NCI-H2196 treated with DMSO at 0.1 percent for 48 hours (cell line): ENCODE measurements around the gene ATP6V0A4.
"Not testable (repeated sequence)": the region's sequence is repeated elsewhere in the genome, so short reads cannot be mapped to it uniquely, and the experiment has no call there.

Experiments
- DNase-seq: peaks from one replicate; lab custom pipeline; 2025; ENCODE audit not compliant: unreplicated experiment; lab: John Stamatoyannopoulos, UW

ATP6V0A4 gene

DNA sequence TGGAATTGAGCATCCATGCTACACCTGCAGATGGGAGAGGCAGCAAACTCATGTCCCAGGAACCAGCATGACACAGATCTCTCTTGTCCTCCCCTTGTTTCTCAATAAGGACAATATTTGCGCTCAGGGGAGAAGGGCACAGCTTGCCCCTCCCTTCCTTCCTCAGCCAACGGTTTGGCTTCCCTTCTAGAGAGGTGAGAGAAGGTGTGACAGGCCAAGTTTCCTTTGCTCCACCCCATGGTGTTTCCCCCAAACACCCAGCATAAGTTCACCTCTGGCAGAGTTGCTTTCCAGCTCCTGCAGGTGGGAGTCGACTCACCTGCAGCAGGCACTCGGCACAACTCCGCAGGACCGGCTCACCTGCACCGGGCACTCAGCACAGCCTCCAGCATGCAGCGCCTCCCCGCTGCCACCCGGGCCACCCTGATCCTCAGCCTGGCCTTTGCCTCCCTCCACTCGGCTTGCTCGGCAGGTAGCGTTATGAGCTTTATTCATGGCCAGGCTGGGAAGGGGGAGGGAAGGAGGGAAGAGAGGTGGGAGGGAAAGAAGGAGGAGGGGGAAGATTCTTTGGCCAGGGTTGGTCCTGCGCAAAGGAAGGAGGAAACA lies at the start of gene ATP6V0A4, which contains the start of gene TMEM213:
ATP6V0A4 (minus strand) TSS at position 482 of the 606 bp plus-strand sequence. CDS start 26,949 bp downstream, outside the sequence.
TMEM213 (plus strand) TSS at position 280 of the 606 bp plus-strand sequence; CDS start at position 391, 111 bp downstream.
- no peak for DNase-seq

DNA sequence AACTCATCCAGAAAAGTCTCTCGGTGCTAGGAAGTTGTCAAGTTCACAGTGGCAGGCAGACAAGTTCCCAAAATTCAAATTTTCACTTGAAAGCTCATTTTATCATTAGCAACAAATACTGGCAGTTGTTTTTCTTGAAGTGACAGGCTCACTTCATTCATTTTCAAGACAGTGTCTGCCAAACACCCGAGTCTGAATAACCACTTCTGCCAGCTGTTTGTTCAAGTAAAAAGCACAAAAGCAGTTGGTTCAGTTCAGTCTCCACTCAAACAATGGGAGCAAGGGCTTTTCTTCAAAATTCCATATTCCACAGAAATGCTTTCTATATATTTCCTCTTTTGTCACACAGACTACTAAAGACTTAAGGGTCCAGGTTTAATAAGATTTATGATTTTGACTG lies 47.7 kb upstream of the ATP6V0A4 start:
- DNase-seq = no peak

DNA sequence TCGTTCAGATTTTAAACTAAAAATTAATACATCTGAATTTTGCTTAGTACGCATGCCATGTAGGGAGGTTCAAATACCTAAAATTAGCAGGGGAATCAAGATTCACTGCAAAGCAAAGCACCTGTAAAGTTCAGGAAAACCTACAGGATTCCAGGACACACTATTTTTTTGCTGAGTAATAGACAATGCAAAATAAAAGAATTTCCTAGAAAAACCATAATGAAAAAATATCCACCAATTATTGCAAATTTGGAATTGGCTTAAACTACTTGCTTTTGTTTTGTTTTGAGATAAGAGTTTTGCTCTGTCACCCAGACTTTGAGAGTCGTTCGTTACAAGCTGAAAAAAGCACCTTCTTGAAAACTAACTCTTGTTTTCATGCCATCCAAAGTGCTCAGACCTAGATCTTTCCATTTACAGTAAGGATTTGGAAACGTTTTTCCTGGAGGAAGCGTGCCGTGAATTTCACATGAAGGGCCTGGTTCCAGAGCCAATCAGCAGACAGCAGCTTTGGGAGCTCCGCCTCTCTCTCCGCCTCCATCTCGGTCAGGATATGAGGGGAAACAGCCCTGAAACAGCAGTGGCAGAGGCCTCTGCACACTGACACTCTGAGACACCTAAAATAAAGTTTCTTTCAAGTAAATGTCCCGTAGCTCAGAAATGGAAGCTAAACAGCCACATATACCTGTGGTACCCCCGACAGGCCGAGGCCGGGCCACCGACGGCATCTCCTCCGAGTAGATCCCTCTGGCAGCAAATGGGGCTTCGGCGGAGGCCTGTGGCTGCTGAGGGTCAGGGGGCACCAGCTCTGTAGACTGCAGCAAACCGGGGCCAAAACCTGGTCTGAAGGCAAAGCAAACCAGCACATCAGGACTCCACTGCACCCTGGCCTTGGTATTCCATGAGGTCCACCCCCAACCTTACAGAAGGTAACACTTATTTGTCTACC lies 45.9 kb upstream of the ATP6V0A4 start:
- DNase-seq = no peak

DNA sequence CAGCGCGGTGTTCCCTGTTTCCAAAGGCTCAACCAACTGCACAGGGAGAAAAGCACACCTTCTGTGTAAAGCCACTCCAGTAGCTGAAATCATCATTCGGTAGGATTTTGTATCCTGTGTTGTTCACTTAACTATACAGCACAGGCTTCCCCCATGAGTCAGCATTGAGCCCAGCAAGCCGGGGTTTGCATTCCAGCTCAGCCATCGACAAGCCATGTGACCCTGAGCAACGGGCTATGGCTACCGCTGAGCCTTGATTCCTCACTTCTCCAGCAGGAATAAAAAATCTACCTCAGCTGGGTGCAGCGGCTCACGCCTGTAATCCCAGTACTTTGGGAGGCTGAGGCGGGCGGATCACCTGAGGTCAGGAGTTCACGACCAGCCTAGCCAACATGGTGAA lies 44.1 kb upstream of the ATP6V0A4 start:
- no peak for DNase-seq

DNA sequence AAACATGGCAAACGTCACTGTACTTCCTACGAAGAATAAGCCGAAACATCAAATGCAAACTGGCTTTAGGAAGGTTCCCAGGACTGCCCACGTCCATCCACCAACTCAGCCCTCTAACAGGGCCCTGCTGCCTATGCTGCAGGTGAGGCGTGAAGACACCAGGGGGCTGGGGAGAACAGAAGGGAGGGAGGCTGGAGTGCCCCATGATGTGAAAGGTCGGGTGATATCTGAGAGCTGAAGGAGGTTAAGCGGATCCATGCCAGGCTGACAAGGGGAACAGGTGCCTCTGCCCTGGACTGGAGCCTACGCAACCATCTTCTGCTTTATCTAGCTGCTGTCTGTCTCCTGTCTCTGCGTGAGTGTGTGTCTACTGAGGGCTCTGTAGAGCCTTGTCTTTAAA lies 40.2 kb upstream of the ATP6V0A4 start:
- DNase-seq = peak; percentile 32

DNA sequence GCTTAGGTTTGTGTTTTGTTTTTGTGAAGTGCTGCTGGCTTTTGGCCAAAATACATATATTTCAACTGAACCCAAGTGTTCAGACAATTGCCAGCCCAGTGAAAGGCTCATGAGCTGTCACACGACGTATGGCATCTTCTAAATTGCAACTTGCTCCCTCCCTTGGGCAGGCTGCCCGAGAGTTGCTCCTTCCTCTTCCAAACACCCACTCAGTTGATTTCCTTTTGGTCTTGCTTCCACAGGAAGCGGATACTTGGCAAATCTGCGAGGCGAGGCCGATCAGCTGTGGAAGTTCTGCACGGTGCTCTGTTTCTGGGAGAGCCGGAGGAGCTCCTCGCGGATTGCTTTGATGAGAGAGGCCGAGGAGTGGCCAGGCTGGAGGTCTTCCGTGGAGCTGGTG lies 39.6 kb upstream of the ATP6V0A4 start:
- no peak for DNase-seq

DNA sequence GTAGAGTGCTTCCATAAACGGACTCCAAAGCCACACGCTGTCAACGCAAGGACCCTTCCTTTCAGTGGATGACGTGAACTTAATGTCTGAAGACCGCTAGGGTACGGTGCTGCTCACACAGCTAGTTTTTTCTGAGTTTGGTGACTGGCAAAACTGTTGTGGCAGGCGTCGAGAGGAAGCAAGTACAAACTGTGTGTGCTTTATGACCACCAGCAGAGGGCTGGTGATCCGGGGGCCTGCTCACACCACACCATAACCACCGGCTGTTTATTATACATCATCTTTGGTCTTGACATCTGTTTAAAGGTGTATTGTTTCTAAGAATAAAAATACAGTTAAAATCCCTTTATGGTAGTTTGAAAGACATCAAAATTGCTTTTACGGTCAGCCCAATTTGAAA lies 37.1 kb upstream of the ATP6V0A4 start:
- no peak for DNase-seq

DNA sequence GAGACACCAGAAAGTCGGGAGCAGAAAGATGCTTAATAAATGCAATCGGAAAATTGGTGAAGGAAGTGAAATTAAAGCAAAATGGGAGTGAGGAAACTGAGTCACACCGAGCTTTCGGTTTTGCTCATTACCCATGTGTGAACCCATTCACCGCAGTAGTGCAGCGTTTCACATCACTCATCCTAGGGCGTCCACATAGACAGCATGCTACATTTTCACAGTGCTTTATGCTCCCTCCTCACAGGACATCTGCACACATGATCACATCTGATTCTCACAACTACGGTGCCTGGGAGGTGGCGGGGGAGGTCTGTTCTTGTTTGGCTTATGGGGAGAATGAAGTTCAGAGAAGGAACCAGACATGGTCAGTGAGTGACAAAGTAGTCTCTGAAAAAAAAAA lies 36.6 kb upstream of the ATP6V0A4 start:
- no peak for DNase-seq

DNA sequence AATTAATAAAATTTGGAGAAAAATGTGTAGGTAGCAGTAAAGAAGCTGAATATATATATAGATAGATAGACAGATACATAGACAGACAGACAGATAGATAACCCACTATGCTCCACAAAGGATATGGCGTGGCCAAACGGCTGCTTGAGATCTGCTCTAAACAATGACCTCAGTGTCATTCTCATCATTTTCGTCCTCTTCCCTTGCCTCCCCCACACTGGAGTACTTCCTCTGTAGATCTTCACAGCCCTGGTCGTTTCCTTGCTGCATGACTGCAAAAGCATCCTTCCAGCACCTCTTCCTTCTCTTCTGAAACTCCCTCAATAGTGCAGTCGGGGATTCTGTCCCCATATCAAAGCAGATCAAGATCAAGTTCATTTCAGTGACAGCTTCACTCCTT lies 35.6 kb upstream of the ATP6V0A4 start:
- no peak for DNase-seq

DNA sequence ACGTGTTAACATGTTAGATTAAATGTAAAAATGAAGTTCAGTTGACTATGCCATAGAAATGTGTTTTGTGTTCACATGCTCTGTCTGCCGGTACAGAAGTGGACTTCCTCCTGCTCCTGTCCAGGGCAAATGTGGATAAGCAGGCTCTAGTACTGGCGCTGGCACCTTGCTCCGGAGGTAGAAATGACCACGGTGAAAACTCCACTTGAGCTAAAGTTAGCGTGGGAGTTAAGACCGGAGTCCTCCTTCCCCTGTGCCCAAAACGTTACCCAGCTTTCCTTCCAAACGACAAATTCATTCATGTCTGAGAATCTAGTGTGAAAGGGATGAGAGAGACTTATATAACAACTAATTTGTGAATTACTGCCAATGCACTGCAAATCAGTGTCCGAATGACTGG lies 35.0 kb upstream of the ATP6V0A4 start:
- no peak for DNase-seq

DNA sequence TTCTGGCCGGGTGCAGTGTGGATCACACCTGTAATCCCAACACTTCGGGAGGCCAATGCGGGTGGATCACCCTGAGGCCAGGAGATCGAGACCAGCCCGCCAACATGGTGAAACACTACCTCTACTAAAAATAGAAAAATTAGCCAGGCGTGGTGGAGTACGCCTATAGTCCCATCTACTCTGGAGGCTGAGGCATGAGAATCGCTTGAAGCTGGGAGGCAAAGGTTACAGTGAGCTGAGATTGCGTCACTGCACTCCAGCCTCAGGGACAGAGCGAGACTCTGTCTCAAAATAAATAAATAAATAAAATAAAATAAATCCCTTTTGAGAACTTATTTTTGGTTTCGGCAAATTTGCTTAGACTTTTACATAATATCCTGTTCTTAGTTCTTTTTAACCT lies 31.3 kb upstream of the ATP6V0A4 start:
- DNase-seq = no peak

DNA sequence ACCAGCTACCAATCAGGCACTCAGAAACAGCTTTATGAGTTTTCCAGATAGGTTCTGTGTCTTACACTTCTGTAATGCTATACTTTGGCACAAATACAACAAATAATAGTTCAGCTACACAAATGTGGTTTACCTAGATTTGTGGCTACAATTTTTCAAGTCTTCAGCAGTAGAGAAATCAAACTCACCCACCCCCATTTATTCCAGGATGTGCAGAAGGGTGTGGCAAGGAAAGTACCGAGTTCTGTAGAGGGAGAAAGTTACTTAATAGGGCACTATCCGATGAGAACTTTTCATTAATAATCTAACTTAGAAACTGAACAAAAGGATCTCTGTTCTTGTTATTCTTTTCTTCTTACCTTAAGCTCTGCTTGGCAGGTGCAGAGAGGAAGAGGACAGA lies 30.3 kb upstream of the ATP6V0A4 start:
- no peak for DNase-seq

DNA sequence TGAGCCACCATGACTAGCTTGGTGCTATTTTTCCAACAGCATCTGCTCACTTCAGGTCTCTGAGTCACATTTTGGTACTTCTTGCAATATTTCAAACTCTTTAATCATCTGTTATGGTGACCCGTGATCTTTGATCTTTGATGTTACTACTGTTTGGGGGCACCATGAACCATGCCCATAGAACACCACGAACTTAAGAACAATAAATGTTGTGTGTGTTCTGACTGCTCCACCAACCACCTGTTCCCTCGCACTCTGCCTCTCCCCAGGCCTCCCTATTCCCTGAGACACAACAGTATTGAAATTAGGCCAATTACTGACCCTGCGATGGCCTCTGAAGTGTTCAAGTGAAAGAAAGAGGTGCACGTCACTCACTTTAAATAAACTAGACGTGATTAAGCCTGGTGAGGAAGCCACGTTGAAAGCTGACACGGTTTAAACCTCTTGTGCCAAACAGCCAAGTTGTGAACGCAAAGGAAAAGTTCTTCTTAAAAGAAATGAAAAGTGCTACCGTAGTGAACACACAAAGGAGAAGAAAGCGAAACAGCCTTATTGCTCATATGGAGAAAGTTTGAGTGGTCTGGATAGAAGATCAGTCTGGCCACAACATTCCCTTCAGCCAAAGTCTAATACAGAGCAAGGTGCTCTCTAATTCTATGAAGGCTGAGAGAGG lies 27.2 kb upstream of the ATP6V0A4 start:
- no peak for DNase-seq

DNA sequence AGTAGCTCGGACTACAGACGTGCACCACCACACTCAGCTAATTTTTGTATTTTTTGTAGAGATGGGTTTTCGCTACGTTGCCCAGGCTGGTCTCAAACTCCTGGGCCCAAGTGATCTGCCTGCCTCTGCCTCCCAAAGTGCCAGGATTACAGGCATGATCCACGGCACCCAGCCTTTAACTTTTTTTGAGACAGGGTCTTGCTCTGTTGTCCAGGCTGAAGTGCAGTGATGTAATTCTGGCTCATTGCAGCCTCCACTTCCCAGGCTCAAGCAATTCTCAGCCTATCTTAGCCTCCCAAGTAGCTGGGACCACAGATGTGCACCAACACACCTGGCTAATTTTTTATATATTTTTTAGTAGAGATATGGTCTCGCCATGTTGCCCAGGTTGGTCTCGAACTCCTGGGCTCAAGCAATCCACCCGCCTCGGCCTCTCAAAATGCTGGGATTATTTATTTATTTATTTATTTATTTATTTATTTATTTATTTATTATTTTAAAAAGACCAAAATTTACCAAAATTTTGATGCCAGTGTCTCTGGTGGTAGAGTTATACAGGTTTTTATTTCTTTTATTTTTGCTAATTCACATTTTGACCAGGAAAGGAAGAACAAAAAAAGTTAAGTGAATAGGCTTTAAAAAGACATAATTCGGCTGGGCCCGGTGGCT lies 25.0 kb upstream of the ATP6V0A4 start:
- DNase-seq = no peak

DNA sequence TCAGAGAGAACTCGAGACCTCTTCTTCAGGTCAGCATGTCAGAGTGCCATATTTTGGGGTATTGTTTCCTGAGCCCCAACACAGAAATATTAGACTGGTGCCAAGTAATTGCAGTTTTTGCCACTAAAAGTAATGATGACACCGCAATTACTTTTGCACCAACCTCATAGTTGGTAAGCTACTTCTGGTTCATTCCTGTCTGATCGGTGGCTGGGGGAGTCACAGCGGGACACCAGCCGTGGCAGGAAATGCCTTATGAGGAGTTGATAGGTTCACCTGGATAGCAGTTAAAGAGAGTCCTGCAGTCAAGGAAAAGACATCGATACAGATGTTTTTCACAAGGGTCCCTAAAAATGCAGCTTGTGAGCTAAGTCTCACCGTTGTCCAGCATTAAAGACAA lies 23.9 kb upstream of the ATP6V0A4 start:
- DNase-seq = no peak

DNA sequence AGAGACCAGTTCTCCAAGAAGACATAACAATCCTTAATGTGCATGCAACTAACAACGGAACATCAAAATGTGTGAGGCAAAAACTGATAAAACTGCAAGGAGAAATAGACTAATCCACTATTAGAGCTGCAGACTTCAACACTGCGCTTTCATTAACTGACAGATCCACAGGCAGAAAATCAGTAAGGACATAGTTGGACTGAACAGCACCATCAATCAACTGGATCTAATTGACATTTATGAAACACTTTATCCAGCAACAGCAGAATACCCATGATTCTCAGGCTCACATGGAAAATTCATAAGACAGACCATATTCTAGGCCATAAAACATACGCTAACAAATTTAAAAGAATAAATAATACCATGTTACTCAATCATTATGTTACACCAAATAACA lies 21.6 kb upstream of the ATP6V0A4 start:
- no peak for DNase-seq

DNA sequence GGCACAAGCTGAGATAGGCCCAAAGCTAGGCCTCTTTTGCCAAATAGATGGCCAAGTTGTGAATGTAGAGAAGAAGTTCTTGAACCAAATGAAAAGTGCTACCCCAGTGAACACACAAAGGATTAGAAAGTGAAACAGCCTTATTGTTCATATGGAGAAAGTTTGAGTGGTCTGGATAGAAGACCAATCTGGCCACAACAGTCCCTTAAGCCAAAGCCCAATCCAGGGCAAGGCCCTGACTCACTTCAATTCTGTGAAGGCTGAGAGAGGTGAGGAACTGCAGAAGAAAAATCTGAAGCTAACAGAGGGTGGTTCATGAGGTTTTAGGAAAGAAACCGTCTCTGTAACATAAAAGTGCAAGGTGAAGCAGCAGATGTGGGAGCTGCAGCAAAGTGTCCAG lies 18.7 kb upstream of the ATP6V0A4 start:
- no peak for DNase-seq

DNA sequence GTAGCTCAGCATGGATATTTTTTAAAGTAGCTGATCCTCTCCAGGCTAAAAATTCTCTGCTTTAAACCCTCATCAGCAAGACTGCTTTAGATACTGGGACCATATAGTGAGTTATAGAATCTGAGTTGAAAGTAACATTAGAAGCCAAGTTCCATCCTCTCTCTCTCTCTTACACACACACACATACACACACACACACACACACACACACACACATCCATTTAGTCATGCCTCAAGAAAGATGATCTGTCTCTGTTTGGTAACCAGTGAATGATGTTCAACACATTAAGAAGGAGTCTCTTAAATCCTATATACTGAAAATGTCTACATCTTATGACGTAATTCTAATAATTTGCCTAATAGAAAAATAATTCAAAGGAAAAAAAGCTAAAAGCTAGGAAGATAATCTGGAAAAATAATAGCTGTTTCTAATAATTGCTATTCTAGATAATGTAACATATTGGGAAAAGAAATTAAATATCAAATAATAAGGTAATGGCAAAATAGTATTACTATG lies 16.9 kb upstream of the ATP6V0A4 start:
- no peak for DNase-seq

DNA sequence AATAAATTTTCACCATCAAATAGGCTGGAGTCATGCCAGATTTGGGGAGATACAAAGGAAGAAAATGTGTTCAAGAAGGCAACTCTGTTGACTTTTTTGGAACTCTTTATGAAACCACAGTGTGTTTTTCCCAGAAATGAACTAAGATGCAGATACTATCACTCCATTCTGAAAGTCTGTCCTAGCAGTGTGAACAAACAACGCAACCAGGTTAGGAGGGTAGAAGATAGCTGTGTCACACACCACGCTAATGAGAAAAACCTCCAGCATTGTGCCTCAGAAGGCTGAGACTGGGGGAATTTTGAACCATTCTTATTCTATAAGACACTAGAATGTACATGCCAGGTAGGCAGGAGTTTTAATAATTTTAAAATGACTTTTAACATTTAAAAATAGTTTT lies 15.9 kb upstream of the ATP6V0A4 start:
- no peak for DNase-seq

DNA sequence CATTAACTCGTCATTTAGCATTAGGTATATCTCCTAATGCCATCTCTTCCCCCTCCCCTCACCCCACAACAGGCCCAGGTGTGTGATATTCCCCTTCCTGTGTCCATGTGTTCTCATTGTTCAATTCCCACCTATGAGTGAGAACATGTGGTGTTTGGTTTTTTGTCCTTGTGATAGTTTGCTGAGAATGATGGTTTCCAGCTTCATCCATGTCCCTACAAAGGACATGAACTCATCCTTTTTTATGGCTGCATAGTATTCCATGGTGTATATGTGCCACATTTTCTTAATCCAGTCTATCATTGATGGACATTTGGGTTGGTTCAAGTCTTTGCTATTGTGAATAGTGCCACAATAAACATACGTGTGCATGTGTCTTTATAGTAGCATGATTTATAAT lies 13.3 kb upstream of the ATP6V0A4 start:
- not testable (repeated sequence) for DNase-seq

DNA sequence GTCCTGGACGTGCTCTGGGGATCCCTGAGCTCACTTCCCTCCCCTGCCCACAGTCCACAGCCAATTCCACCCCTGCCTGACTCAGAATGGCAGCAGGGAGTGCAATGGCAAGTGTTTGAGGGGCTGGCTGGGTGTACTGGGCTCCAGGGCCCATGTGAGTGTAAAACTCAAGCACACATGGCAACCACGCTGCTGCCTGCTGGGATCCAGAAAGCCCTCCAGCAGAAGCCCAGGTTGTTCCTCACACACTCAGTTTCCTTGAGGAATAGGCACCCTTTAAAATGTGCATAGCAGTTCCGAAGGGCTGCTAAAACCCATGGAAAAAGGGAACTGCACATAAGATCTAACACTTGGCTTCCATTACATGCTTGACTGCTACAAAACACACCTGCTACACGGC lies 11.3 kb upstream of the ATP6V0A4 start:
- no peak for DNase-seq
